Suppressor macrophage treated with lipopolysaccharide for 1 hour (primary cell): ENCODE measurements around the gene CARMIL1.
"Not testable (repeated sequence)": the region's sequence is repeated elsewhere in the genome, so short reads cannot be mapped to it uniquely, and the experiment has no call there.

Experiments
- DNase-seq, 3 donors: peaks; one replicate each; pipeline ENCODE4 v3.0.0-alpha.2; 2020 to 2022

Gene CARMIL1

GRCh38 chr6:25414755-25415154 lies 135.6 kb downstream of the CARMIL1 start:
- no peak for DNase-seq

GRCh38 chr6:25415274-25415673 lies 136.1 kb downstream of the CARMIL1 start:
- no peak for DNase-seq

GRCh38 chr6:25415701-25416100 lies 136.5 kb downstream of the CARMIL1 start:
- DNase-seq, result no peak

- no peak for DNase-seq
Observed at GRCh38 chr6:25417046-25417605, 138.0 kb downstream of the CARMIL1 start.

- DNase-seq, result no peak
Observed at GRCh38 chr6:25418454-25419052, 139.4 kb downstream of the CARMIL1 start.

- DNase-seq, result no peak
Observed at GRCh38 chr6:25419879-25420278, 140.7 kb downstream of the CARMIL1 start.

- no peak for DNase-seq
Observed at GRCh38 chr6:25423358-25423757, 144.2 kb downstream of the CARMIL1 start.

- DNase-seq, result no peak
Observed at GRCh38 chr6:25424303-25424702, 145.1 kb downstream of the CARMIL1 start.

GRCh38 chr6:25427549-25427948 lies 148.4 kb downstream of the CARMIL1 start:
- DNase-seq, result no peak

- DNase-seq, result no peak
Observed at GRCh38 chr6:25428758-25429317, 149.7 kb downstream of the CARMIL1 start.

- no peak for DNase-seq
Observed at GRCh38 chr6:25431306-25431974, 152.3 kb downstream of the CARMIL1 start.

GRCh38 chr6:25431975-25432307 lies 152.8 kb downstream of the CARMIL1 start:
- no peak for DNase-seq

GRCh38 chr6:25434921-25435320 lies 155.7 kb downstream of the CARMIL1 start:
- DNase-seq, result no peak

GRCh38 chr6:25435416-25435985 lies 156.3 kb downstream of the CARMIL1 start:
- DNase-seq, result peak in 1 of 3 donors; percentile 39

- no peak for DNase-seq
Observed at GRCh38 chr6:25436760-25437159, 157.6 kb downstream of the CARMIL1 start.

GRCh38 chr6:25439368-25439767 lies 160.2 kb downstream of the CARMIL1 start:
- no peak for DNase-seq

- no peak for DNase-seq
Observed at GRCh38 chr6:25441663-25442270, 162.6 kb downstream of the CARMIL1 start.

- no peak for DNase-seq
Observed at GRCh38 chr6:25442898-25443297, 163.7 kb downstream of the CARMIL1 start.

GRCh38 chr6:25444521-25444920 lies 165.3 kb downstream of the CARMIL1 start:
- DNase-seq, result not testable (repeated sequence)

GRCh38 chr6:25446830-25447569 lies 167.8 kb downstream of the CARMIL1 start:
- peak; percentile 52 to 86 (median 75) for DNase-seq

- DNase-seq, result peak; percentile 80 to 87 (median 81)
Observed at GRCh38 chr6:25447570-25447929, 168.4 kb downstream of the CARMIL1 start.

- no peak for DNase-seq
Observed at GRCh38 chr6:25448965-25449538, 169.9 kb downstream of the CARMIL1 start.
